Measurements from ENCODE around the gene NUDT4. TPM values are rescaled to one million over a fixed set of nuclear protein-coding genes. Genes with fewer than 3 reads are reported as not detected.

The NUDT4 gene
- polyA plus RNA-seq, 2 of the 4 experiments (the other 2 are of a cell fraction) = 19.6 to 41.0 TPM

- TF ChIP-seq CTCF (IDR thresholded peaks at IDR 0.05) (no peak), CHD4 (IDR thresholded peaks at IDR 0.05; ENCODE audit: borderline replicate concordance) (no peak), ZFP36 (IDR thresholded peaks at IDR 0.05; ENCODE audit: borderline replicate concordance, partially characterized antibody) (no peak), HEYL (CRISPR knock-in tag; IDR thresholded peaks at IDR 0.05) (no peak), JUN (IDR thresholded peaks at IDR 0.05) (no peak), FOSB (CRISPR knock-in tag; IDR thresholded peaks at IDR 0.05) (no peak), PBX3 (IDR thresholded peaks at IDR 0.05) (no peak), HOXB5 (CRISPR knock-in tag; IDR thresholded peaks at IDR 0.05) (no peak), CEBPB (IDR thresholded peaks at IDR 0.05) (no peak)
These were observed 39.1 kb upstream of the NUDT4 start (continued) for GRCh38 chr12:93338598-93338997.

- POLR2A ChIA-PET = no interaction called here
These were observed 38.0 kb upstream of the NUDT4 start for GRCh38 chr12:93339695-93340094.

GRCh38 chr12:93341409-93342049, 36.2 kb upstream of the NUDT4 start:
- Histone ChIP-seq H3K9me3 (no peaks in the 10 kb centered on the region), H3K4me2 (no peak overlapping the region), H3K4me3 (no peak overlapping the region), H3K27ac (no peak overlapping the region), H3K4me1 (no peaks in the 10 kb centered on the region)
- ChIA-PET CTCF (interaction anchor here (0.6 kb wide), 1 partner anchor 23 kb away, joined by 3 read pairs; no protein-coding TSS in a partner anchor), POLR2A (no interaction called here)
- DNase-seq (ENCODE audit: low read depth in 1 of 2, low spot score in 1 of 2) (no peak), ATAC-seq (peak in 1 of 2 experiments; percentile 21; a peak in 1 of 6 replicates), FAIRE-seq (no peak)
- 49% methylated on average over 3 of the region's 3 CpGs for WGBS (ENCODE audit: missing lambda C conversion rate)
- TF ChIP-seq ZSCAN20 (CRISPR knock-in tag; IDR thresholded peaks at IDR 0.05) (no peak), MAX (IDR thresholded peaks at IDR 0.05) (no peak), MAZ (IDR thresholded peaks at IDR 0.05; ENCODE audit: borderline replicate concordance, low read depth, low read length) (no peak), HMGXB4 (CRISPR knock-in tag; IDR thresholded peaks at IDR 0.05; ENCODE audit: borderline replicate concordance) (no peak), EHMT2 (IDR thresholded peaks at IDR 0.05; ENCODE audit: low read depth) (no peak), HOXB5 (CRISPR knock-in tag; IDR thresholded peaks at IDR 0.05) (no peak), ESRRA (IDR thresholded peaks at IDR 0.05; ENCODE audit: borderline replicate concordance, low read length) (peak; percentile 76; the same call in 1 of the 2 replicates)

More at GRCh38 chr12:93339695-93340094, 38.0 kb upstream of the NUDT4 start:
- TF ChIP-seq ESRRA (IDR thresholded peaks at IDR 0.05; ENCODE audit: borderline replicate concordance, low read length) = no peak
- TF ChIP-seq BCL3 (IDR thresholded peaks at IDR 0.05) = no peak
- TF ChIP-seq MAZ (IDR thresholded peaks at IDR 0.05; ENCODE audit: borderline replicate concordance, low read depth, low read length) = no peak
- no peak for TF ChIP-seq POLR2AphosphoS2 (conservative IDR thresholded peaks at IDR 0.05; ENCODE audit: low read length)
- TF ChIP-seq EHF (CRISPR knock-in tag; IDR thresholded peaks at IDR 0.05) = no peak
- ATAC-seq (no peak), FAIRE-seq (no peak), DNase-seq (ENCODE audit: low read depth in 1 of 2, low spot score in 1 of 2) (no peak)
- WGBS (ENCODE audit: missing lambda C conversion rate) = 75% methylated on average over 4 of the region's 4 CpGs
- H3K4me1 ChIP-seq = no peaks in the 10 kb centered on the region
- CTCF ChIA-PET = no interaction called here
- no peak overlapping the region for H3K4me3 ChIP-seq
- no peak overlapping the region for H3K27ac ChIP-seq
- H3K9me3 ChIP-seq = no peaks in the 10 kb centered on the region
- H3K4me2 ChIP-seq = no peak overlapping the region
